ENCODE data around the gene TMEM267. TPM values are rescaled to one million over a fixed set of nuclear protein-coding genes. Genes with fewer than 3 reads are reported as not detected.

TMEM267 gene
- total and polyA plus RNA-seq, 4 donors: 2.3 to 5.4 (median 3.8) TPM

DNA sequence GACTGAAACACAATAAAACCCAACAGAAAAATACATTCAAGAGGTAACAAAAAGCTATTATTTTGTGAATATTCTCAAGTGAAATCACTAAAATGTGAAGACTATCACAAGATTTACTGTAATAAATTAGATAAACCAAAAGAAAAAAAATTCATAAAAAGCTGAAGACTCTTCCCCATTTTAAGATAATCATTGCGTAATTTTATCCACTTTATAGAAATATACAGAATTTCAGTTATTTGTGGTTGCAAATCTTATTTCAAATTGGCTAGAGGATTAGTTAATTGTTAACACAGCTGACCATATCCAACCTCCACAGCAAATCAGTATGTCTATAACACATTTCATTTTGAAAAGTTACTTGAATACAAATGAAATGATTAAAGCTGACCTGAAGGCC, 7.7 kb upstream of the TMEM267 start (continued):
- TF ChIP-seq RAD21 (IDR thresholded peaks at IDR 0.05) (no peak), NR2F2 (IDR thresholded peaks at IDR 0.05) (no peak), MAX (IDR thresholded peaks at IDR 0.05) (no peak), SP1 (IDR thresholded peaks at IDR 0.05) (no peak), YY1 (IDR thresholded peaks at IDR 0.05) (no peak), EGR1 (IDR thresholded peaks at IDR 0.05; ENCODE audit: low read depth in 2 of 2) (no peak)
- TF ChIP-seq, protein P1, sequence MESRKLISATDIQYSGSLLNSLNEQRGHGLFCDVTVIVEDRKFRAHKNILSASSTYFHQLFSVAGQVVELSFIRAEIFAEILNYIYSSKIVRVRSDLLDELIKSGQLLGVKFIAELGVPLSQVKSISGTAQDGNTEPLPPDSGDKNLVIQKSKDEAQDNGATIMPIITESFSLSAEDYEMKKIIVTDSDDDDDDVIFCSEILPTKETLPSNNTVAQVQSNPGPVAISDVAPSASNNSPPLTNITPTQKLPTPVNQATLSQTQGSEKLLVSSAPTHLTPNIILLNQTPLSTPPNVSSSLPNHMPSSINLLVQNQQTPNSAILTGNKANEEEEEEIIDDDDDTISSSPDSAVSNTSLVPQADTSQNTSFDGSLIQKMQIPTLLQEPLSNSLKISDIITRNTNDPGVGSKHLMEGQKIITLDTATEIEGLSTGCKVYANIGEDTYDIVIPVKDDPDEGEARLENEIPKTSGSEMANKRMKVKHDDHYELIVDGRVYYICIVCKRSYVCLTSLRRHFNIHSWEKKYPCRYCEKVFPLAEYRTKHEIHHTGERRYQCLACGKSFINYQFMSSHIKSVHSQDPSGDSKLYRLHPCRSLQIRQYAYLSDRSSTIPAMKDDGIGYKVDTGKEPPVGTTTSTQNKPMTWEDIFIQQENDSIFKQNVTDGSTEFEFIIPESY (IDR thresholded peaks at IDR 0.05): no peak
- TF ChIP-seq, protein P2, sequence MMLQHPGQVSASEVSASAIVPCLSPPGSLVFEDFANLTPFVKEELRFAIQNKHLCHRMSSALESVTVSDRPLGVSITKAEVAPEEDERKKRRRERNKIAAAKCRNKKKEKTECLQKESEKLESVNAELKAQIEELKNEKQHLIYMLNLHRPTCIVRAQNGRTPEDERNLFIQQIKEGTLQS (IDR thresholded peaks at IDR 0.05): no peak

GRCh38 chr5:43486353-43486752, 2.7 kb upstream of the TMEM267 start:
- H3K4me1 ChIP-seq (ENCODE audit: control insufficient read depth in 4 of 4, insufficient read depth in 4 of 4, low read length in 3 of 4): peaks cover 2 to 17% (median 11%) of the 10 kb centered on the region in 4 donors
- WGBS: 78% methylated on average over 3 of the region's 3 CpGs
- no peaks in the 10 kb centered on the region for H3K9me3 ChIP-seq (ENCODE audit: control insufficient read depth in 4 of 4, low read length in 3 of 4)
- no peak overlapping the region for H3K27ac ChIP-seq (ENCODE audit: low read depth in 1 of 2, low read length in 2 of 2)
- no peaks in the 10 kb centered on the region for H3K36me3 ChIP-seq (ENCODE audit: control insufficient read depth in 4 of 4, insufficient read depth in 3 of 4, low read depth in 1 of 4, low read length in 3 of 4)
- no peak overlapping the region for H3K9ac ChIP-seq (ENCODE audit: low read depth in 1 of 2, low read length in 2 of 2)
- no peak overlapping the region for H3K4me3 ChIP-seq (ENCODE audit: low read depth in 1 of 3, low read length in 3 of 3)
- H3K27me3 ChIP-seq (ENCODE audit: control insufficient read depth in 4 of 4, insufficient read depth in 4 of 4, low read length in 3 of 4): no peaks in the 10 kb centered on the region
- DNase-seq (ENCODE audit: low spot score): no peak
- no peak for TF ChIP-seq HNF4G (IDR thresholded peaks at IDR 0.05)

- no peak for TF ChIP-seq FOXA1 (IDR thresholded peaks at IDR 0.05)
- no peak for TF ChIP-seq TAF1 (conservative IDR thresholded peaks at IDR 0.05)
- TF ChIP-seq FOXA2 (IDR thresholded peaks at IDR 0.05): no peak
- no peak for TF ChIP-seq GABPA (IDR thresholded peaks at IDR 0.05 in 1 of 2, conservative IDR thresholded peaks at IDR 0.05 in 1 of 2)
- TF ChIP-seq YY1 (IDR thresholded peaks at IDR 0.05): no peak
- TF ChIP-seq, protein P2 (IDR thresholded peaks at IDR 0.05): no peak
- no peak for TF ChIP-seq REST (IDR thresholded peaks at IDR 0.05)
- no peak for TF ChIP-seq JUND (IDR thresholded peaks at IDR 0.05)
- TF ChIP-seq EGR1 (IDR thresholded peaks at IDR 0.05; ENCODE audit: low read depth in 2 of 2): no peak
- no peak for TF ChIP-seq SP1 (IDR thresholded peaks at IDR 0.05)
- TF ChIP-seq NR2F2 (IDR thresholded peaks at IDR 0.05): no peak
- TF ChIP-seq HNF4G (IDR thresholded peaks at IDR 0.05): no peak
- TF ChIP-seq, protein P3, sequence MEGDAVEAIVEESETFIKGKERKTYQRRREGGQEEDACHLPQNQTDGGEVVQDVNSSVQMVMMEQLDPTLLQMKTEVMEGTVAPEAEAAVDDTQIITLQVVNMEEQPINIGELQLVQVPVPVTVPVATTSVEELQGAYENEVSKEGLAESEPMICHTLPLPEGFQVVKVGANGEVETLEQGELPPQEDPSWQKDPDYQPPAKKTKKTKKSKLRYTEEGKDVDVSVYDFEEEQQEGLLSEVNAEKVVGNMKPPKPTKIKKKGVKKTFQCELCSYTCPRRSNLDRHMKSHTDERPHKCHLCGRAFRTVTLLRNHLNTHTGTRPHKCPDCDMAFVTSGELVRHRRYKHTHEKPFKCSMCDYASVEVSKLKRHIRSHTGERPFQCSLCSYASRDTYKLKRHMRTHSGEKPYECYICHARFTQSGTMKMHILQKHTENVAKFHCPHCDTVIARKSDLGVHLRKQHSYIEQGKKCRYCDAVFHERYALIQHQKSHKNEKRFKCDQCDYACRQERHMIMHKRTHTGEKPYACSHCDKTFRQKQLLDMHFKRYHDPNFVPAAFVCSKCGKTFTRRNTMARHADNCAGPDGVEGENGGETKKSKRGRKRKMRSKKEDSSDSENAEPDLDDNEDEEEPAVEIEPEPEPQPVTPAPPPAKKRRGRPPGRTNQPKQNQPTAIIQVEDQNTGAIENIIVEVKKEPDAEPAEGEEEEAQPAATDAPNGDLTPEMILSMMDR (IDR thresholded peaks at IDR 0.05; ENCODE audit: low read depth, low read length, missing input control): no peak
- TF ChIP-seq, protein P1 (IDR thresholded peaks at IDR 0.05): no peak
- TF ChIP-seq RAD21 (IDR thresholded peaks at IDR 0.05): no peak
- TF ChIP-seq HNF4A (conservative IDR thresholded peaks at IDR 0.05): no peak
- no peak for TF ChIP-seq RXRA (IDR thresholded peaks at IDR 0.05)
- no peak for TF ChIP-seq MAX (IDR thresholded peaks at IDR 0.05)
- WGBS: 92% methylated on average over 2 of the region's 2 CpGs
- Histone ChIP-seq H3K9ac (ENCODE audit: low read depth in 1 of 2, low read length in 2 of 2) (no peak overlapping the region), H3K4me1 (ENCODE audit: control insufficient read depth in 4 of 4, insufficient read depth in 4 of 4, low read length in 3 of 4) (peaks cover 2 to 17% (median 11%) of the 10 kb centered on the region in 4 donors), H3K9me3 (ENCODE audit: control insufficient read depth in 4 of 4, low read length in 3 of 4) (no peaks in the 10 kb centered on the region), H3K27ac (ENCODE audit: low read depth in 1 of 2, low read length in 2 of 2) (no peak overlapping the region), H3K4me3 (ENCODE audit: low read depth in 1 of 3, low read length in 3 of 3) (no peak overlapping the region), H3K27me3 (ENCODE audit: control insufficient read depth in 4 of 4, insufficient read depth in 4 of 4, low read length in 3 of 4) (no peaks in the 10 kb centered on the region), H3K36me3 (ENCODE audit: control insufficient read depth in 4 of 4, insufficient read depth in 3 of 4, low read depth in 1 of 4, low read length in 3 of 4) (no peaks in the 10 kb centered on the region)
- DNase-seq (ENCODE audit: low spot score): no peak
Observed at GRCh38 chr5:43485406-43485805, 1.7 kb upstream of the TMEM267 start.
